Measurements from ENCODE around the gene C1orf21. TPM values are rescaled to one million over a fixed set of nuclear protein-coding genes. Genes with fewer than 3 reads are reported as not detected.

C1orf21 gene
- polyA plus RNA-seq, 1 donor (not counting 4 experiments of a cell fraction or from before 2014, with no cell fraction given), result 44.3 TPM

DNA sequence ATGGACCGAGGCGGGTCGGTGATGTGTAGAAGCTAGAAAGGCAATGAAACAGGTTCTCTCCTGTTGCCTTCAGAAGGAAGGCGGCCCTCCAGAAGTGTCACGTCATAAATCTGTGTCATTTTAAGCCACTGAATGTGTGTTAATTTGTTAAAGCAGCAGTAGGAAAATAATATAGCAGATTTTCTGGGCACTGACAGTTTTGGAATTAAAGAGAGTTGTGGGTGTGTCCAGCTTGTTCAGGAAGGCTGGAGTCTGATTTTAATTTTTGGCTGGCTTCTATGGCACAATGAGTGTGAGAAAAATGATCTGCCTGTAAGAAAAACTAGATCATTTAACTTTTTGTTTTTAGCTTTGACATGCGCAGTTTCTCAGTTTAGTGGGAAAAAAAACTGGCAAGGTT, 190.5 kb downstream of the C1orf21 start:
- FAIRE-seq (no peak), DNase-seq (ENCODE audit: low read depth, low spot score) (no peak)
- no peak overlapping the region for H2AFZ ChIP-seq (ENCODE audit: control insufficient read depth, low read length)
- H3K9me3 ChIP-seq (ENCODE audit: control insufficient read depth, low read depth, low read length), result no peaks in the 10 kb centered on the region
- H3K79me2 ChIP-seq (ENCODE audit: control insufficient read depth, insufficient read depth, low read length), result no peaks in the 10 kb centered on the region
- H3K9ac ChIP-seq (ENCODE audit: control insufficient read depth, extremely low read depth, insufficient read depth, low read length), result no peak overlapping the region
- H4K20me1 ChIP-seq (ENCODE audit: control insufficient read depth, extremely low read depth, insufficient read depth, low read length), result no peaks in the 10 kb centered on the region
- H3K4me2 ChIP-seq (ENCODE audit: control insufficient read depth, extremely low read depth, insufficient read depth, low read depth, low read length), result no peak overlapping the region
- no peak overlapping the region for H3K27ac ChIP-seq (ENCODE audit: control insufficient read depth, insufficient read depth, low read length)
- no peaks in the 10 kb centered on the region for H3K27me3 ChIP-seq (ENCODE audit: control insufficient read depth, extremely low read depth, insufficient read depth, low read length)
- dilution Hi-C loops (cut with MboI; ENCODE audit: extremely low pct_ligation_motif_present, low sequenced_read_pairs), result no loop called here
- no peak for TF ChIP-seq EZH2 (IDR thresholded peaks at IDR 0.05; ENCODE audit: low read length)
- TF ChIP-seq, protein P1, sequence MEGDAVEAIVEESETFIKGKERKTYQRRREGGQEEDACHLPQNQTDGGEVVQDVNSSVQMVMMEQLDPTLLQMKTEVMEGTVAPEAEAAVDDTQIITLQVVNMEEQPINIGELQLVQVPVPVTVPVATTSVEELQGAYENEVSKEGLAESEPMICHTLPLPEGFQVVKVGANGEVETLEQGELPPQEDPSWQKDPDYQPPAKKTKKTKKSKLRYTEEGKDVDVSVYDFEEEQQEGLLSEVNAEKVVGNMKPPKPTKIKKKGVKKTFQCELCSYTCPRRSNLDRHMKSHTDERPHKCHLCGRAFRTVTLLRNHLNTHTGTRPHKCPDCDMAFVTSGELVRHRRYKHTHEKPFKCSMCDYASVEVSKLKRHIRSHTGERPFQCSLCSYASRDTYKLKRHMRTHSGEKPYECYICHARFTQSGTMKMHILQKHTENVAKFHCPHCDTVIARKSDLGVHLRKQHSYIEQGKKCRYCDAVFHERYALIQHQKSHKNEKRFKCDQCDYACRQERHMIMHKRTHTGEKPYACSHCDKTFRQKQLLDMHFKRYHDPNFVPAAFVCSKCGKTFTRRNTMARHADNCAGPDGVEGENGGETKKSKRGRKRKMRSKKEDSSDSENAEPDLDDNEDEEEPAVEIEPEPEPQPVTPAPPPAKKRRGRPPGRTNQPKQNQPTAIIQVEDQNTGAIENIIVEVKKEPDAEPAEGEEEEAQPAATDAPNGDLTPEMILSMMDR (optimal IDR thresholded peaks at IDR 0.05 in 1 of 3, IDR thresholded peaks at IDR 0.05 in 1 of 3, conservative IDR thresholded peaks at IDR 0.05 in 1 of 3; ENCODE audit: extremely low read depth in 1 of 3, insufficient read depth in 2 of 3, low read length in 3 of 3), result no peak
- H3K4me1 ChIP-seq (ENCODE audit: control insufficient read depth, extremely low read depth, insufficient read depth, low read length), result no peaks in the 10 kb centered on the region
- H3K9me1 ChIP-seq (ENCODE audit: control insufficient read depth, extremely low read depth, insufficient read depth, low read length), result peaks cover 2% of the 10 kb centered on the region
- H3K36me3 ChIP-seq (ENCODE audit: control insufficient read depth in 2 of 2, extremely low read depth in 1 of 2, insufficient read depth in 2 of 2, low read length in 2 of 2), result peaks cover 0 to 1% of the 10 kb centered on the region in 2 experiments
- no peak overlapping the region for H3K4me3 ChIP-seq (ENCODE audit: control insufficient read depth in 2 of 3, extremely low read depth in 1 of 3, insufficient read depth in 2 of 3, low read depth in 1 of 3, low read length in 3 of 3)

DNA sequence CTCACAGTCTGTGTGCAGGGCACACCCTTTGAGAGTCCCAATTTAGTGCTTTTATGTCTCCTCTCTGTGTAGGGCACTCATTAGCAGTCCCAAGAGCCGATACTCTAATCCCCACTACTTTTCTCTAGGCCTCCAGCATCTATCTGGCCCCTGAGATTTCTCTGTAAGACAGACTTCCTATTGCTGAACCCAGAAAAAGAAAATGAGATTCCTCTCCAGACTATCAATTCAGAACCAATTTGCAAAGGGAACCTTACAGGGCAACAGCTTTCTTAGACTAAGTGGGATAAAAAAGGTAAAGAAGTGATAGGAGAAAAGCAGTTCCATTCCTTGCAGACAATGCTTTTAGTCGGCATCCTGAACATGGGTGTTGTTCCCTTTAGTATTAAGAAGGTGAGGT, 195.6 kb downstream of the C1orf21 start:
- Histone ChIP-seq H4K20me1 (ENCODE audit: control insufficient read depth, extremely low read depth, insufficient read depth, low read length) (no peaks in the 10 kb centered on the region), H3K27me3 (ENCODE audit: control insufficient read depth, extremely low read depth, insufficient read depth, low read length) (no peaks in the 10 kb centered on the region), H3K9me1 (ENCODE audit: control insufficient read depth, extremely low read depth, insufficient read depth, low read length) (no peaks in the 10 kb centered on the region), H3K9ac (ENCODE audit: control insufficient read depth, extremely low read depth, insufficient read depth, low read length) (no peak overlapping the region), H3K36me3 (ENCODE audit: control insufficient read depth in 2 of 2, extremely low read depth in 1 of 2, insufficient read depth in 2 of 2, low read length in 2 of 2) (peaks cover 0 to 1% of the 10 kb centered on the region in 2 experiments), H3K9me3 (ENCODE audit: control insufficient read depth, low read depth, low read length) (no peaks in the 10 kb centered on the region), H2AFZ (ENCODE audit: control insufficient read depth, low read length) (no peak overlapping the region), H3K79me2 (ENCODE audit: control insufficient read depth, insufficient read depth, low read length) (no peaks in the 10 kb centered on the region), H3K27ac (ENCODE audit: control insufficient read depth, insufficient read depth, low read length) (no peak overlapping the region), H3K4me1 (ENCODE audit: control insufficient read depth, extremely low read depth, insufficient read depth, low read length) (no peaks in the 10 kb centered on the region), H3K4me2 (ENCODE audit: control insufficient read depth, extremely low read depth, insufficient read depth, low read depth, low read length) (no peak overlapping the region), H3K4me3 (ENCODE audit: control insufficient read depth in 2 of 3, extremely low read depth in 1 of 3, insufficient read depth in 2 of 3, low read depth in 1 of 3, low read length in 3 of 3) (no peak overlapping the region)
- DNase-seq (ENCODE audit: low read depth, low spot score), result no peak
- no peak for TF ChIP-seq EZH2 (IDR thresholded peaks at IDR 0.05; ENCODE audit: low read length)
- TF ChIP-seq, protein P1 (optimal IDR thresholded peaks at IDR 0.05 in 1 of 3, IDR thresholded peaks at IDR 0.05 in 1 of 3, conservative IDR thresholded peaks at IDR 0.05 in 1 of 3; ENCODE audit: extremely low read depth in 1 of 3, insufficient read depth in 2 of 3, low read length in 3 of 3), result no peak
- no peak for FAIRE-seq
- dilution Hi-C loops (cut with MboI; ENCODE audit: extremely low pct_ligation_motif_present, low sequenced_read_pairs), result no loop called here
